HL-60 (cell line): ENCODE measurements around the gene ACVR1.

Experiments used
- DNase-seq, 2 experiments: peaks; one replicate each; pipeline ENCODE4 v3.0.0-alpha.2; 2010 to 2020; ENCODE audit warnings: low read depth in 1 of 2, low spot score in 1 of 2
- H3K27ac ChIP-seq: fragments of 250-450 bp; sonication (Bioruptor Pico); replicated peaks from 2 replicates; pipeline ENCODE4 v1.5.1; 2020; ENCODE audit warnings: mild to moderate bottlenecking, moderate library complexity
- H3K27me3 ChIP-seq: fragments of 250-450 bp; sonication (Bioruptor Pico); 2 replicates; pipeline ENCODE4 v1.5.1; 2021; ENCODE audit warnings: mild to moderate bottlenecking, moderate library complexity; ENCODE audit not compliant: insufficient read depth, poor library complexity, severe bottlenecking
- H3K4me3 ChIP-seq: replicated peaks from 2 replicates; pipeline ENCODE4 v1.5.1; 2011; ENCODE audit warnings: mild to moderate bottlenecking, control low read depth, low read length; ENCODE audit not compliant: insufficient read depth
- CTCF ChIP-seq: IDR thresholded peaks from one replicate; pipeline ENCODE4 v1.5.1; 2011; ENCODE audit warnings: low read length, control low read depth, inconsistent platforms; ENCODE audit not compliant: insufficient read depth
- GABPA ChIP-seq: IDR thresholded peaks from 2 replicates; pipeline ENCODE4 v1.6.1; 2012; ENCODE audit warnings: low read depth
- POLR2AphosphoS5 ChIP-seq: IDR thresholded peaks from 2 replicates; pipeline ENCODE4 v1.6.1; 2012; ENCODE audit warnings: low read depth
- SPI1 ChIP-seq: IDR thresholded peaks from 2 replicates; pipeline ENCODE4 v1.6.1; 2012; ENCODE audit warnings: low read depth, mild to moderate bottlenecking, borderline replicate concordance
- TF ChIP-seq, protein P1 (sequence below): IDR thresholded peaks from 2 replicates; pipeline ENCODE4 v1.6.1; 2012; ENCODE audit warnings: low read depth; ENCODE audit not compliant: insufficient replicate concordance

The ACVR1 gene

GRCh38 chr2:157911750-157912149, 35.6 kb upstream of the ACVR1 start:
- no peak for DNase-seq

DNA sequence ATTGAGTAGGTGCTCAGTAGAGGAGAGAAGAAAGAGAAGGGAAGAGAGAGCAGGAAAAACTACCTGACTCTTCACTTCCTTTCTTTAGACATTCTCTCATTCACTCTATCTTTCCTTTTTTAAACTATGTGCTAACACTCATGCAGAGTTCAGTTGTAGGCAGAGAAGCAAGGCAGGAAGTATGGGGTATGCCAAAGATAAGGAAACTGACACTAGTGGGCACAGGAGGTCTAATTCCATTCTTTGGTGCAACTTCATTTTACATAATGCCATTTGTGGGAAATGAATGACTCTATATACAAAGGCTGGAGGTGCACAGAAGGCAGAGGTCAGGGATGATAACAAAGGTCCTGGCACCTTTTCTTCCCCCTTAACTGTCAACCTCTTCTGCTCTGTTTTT, 35.1 kb upstream of the ACVR1 start:
- no peak for DNase-seq
- H3K4me3 ChIP-seq: no peak overlapping the region
- H3K27me3 ChIP-seq: no peaks in the 10 kb centered on the region
- H3K27ac ChIP-seq: no peak overlapping the region
- TF ChIP-seq CTCF: no peak

More at GRCh38 chr2:157911750-157912149, 35.6 kb upstream of the ACVR1 start:
- Histone ChIP-seq H3K27me3 (no peaks in the 10 kb centered on the region), H3K27ac (no peak overlapping the region), H3K4me3 (no peak overlapping the region)
- TF ChIP-seq CTCF: no peak
- TF ChIP-seq POLR2AphosphoS5: no peak
- TF ChIP-seq GABPA: no peak
- TF ChIP-seq SPI1: no peak
- TF ChIP-seq, protein P1, sequence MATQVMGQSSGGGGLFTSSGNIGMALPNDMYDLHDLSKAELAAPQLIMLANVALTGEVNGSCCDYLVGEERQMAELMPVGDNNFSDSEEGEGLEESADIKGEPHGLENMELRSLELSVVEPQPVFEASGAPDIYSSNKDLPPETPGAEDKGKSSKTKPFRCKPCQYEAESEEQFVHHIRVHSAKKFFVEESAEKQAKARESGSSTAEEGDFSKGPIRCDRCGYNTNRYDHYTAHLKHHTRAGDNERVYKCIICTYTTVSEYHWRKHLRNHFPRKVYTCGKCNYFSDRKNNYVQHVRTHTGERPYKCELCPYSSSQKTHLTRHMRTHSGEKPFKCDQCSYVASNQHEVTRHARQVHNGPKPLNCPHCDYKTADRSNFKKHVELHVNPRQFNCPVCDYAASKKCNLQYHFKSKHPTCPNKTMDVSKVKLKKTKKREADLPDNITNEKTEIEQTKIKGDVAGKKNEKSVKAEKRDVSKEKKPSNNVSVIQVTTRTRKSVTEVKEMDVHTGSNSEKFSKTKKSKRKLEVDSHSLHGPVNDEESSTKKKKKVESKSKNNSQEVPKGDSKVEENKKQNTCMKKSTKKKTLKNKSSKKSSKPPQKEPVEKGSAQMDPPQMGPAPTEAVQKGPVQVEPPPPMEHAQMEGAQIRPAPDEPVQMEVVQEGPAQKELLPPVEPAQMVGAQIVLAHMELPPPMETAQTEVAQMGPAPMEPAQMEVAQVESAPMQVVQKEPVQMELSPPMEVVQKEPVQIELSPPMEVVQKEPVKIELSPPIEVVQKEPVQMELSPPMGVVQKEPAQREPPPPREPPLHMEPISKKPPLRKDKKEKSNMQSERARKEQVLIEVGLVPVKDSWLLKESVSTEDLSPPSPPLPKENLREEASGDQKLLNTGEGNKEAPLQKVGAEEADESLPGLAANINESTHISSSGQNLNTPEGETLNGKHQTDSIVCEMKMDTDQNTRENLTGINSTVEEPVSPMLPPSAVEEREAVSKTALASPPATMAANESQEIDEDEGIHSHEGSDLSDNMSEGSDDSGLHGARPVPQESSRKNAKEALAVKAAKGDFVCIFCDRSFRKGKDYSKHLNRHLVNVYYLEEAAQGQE: no peak

GRCh38 chr2:157905092-157905491, 29.0 kb upstream of the ACVR1 start:
- Histone ChIP-seq H3K27me3 (no peaks in the 10 kb centered on the region), H3K27ac (no peak overlapping the region), H3K4me3 (no peak overlapping the region)
- no peak for TF ChIP-seq CTCF
- TF ChIP-seq, protein P1: no peak
- no peak for TF ChIP-seq SPI1
- TF ChIP-seq GABPA: no peak
- no peak for TF ChIP-seq POLR2AphosphoS5
- DNase-seq: no peak

- no peak for TF ChIP-seq CTCF
- TF ChIP-seq, protein P1: no peak
- no peak for TF ChIP-seq GABPA
- no peak for TF ChIP-seq SPI1
- no peak for TF ChIP-seq POLR2AphosphoS5
- no peak for DNase-seq
- Histone ChIP-seq H3K27ac (no peak overlapping the region), H3K4me3 (no peak overlapping the region), H3K27me3 (no peaks in the 10 kb centered on the region)
These were observed 27.5 kb upstream of the ACVR1 start for GRCh38 chr2:157903626-157904025.
